ENCODE measurements around the gene C2orf74. TPM values are rescaled to one million over a fixed set of nuclear protein-coding genes. Genes with fewer than 3 reads are reported as not detected.

Gene C2orf74
- total and polyA plus RNA-seq, 9 of the 15 experiments (the other 6 are each of a cell fraction or from before 2014, with no cell fraction given): not detected

DNA sequence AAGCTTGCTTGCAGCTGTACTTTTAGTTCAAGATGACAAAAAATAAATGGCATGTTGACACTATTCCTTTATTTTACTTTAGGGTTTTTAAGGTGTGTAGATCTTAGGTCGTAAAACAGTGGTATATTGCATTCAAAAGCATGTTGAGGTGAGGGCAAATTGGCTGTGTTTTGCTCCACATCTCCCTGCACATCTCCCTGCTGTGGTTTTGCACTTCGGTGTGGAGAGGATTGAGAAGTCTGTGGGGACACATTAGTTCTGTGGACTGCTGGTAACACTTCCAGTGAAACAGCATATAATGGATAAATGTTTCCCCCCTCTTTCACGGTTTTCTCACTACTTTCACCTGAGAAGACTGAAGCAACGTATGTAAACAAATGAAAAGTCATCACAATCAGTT lies 25.1 kb downstream of the C2orf74 start:
- FAIRE-seq (no peak), ATAC-seq (no peak), DNase-seq (ENCODE audit: extremely low read depth in 1 of 4, low spot score in 3 of 4) (no peak)
- H3K4me1 ChIP-seq (replicated peaks in 1 of 2; ENCODE audit: control insufficient read depth in 2 of 2, insufficient read depth in 2 of 2, low read length in 2 of 2): no peaks in the 10 kb centered on the region
- H3K4me3 ChIP-seq: no peak overlapping the region
- H3K79me2 ChIP-seq (ENCODE audit: control insufficient read depth, insufficient read depth, low read length): 0 out of 3 replicates have a peak, but pooled peaks cover 5% of the 10 kb centered on the region
- H3K27me3 ChIP-seq (ENCODE audit: control insufficient read depth in 2 of 2, insufficient read depth in 2 of 2, low read length in 2 of 2): no peaks in the 10 kb centered on the region
- ChIA-PET POLR2A (no interaction called here), CTCF (ENCODE audit: low intra/inter-chr PET ratio) (no interaction called here)
- intact Hi-C loops (cut with micrococcal nuclease) (no loop called here), in situ Hi-C loops (cut with MboI) (no loop called here)
- no TSS peak for BruUV-seq (replicated peaks)
- H3K4me2 ChIP-seq (ENCODE audit: insufficient read depth, low read length): no peak overlapping the region
- no peak overlapping the region for H3K9ac ChIP-seq (ENCODE audit: insufficient read depth in 1 of 2, low read depth in 2 of 2, low read length in 2 of 2)
- peaks cover 3% of the 10 kb centered on the region for H3K9me3 ChIP-seq (replicated peaks; ENCODE audit: control insufficient read depth, insufficient read depth, low read depth, low read length)
- H3K36me3 ChIP-seq (ENCODE audit: control insufficient read depth, insufficient read depth, low read length): peaks cover 97% of the 10 kb centered on the region
- H3K27ac ChIP-seq (ENCODE audit: extremely low read depth, low read depth, low read length): no peak overlapping the region
- H4K20me1 ChIP-seq (replicated peaks; ENCODE audit: control insufficient read depth, insufficient read depth, low read length): no peaks in the 10 kb centered on the region
- WGBS (ENCODE audit: insufficient coverage, low coverage, missing lambda C conversion rate): 93% methylated on average over 3 of the region's 4 CpGs
- no peaks in the 10 kb centered on the region for H3K9me1 ChIP-seq (ENCODE audit: control insufficient read depth, insufficient read depth, low read length)
- TF ChIP-seq, protein P1, sequence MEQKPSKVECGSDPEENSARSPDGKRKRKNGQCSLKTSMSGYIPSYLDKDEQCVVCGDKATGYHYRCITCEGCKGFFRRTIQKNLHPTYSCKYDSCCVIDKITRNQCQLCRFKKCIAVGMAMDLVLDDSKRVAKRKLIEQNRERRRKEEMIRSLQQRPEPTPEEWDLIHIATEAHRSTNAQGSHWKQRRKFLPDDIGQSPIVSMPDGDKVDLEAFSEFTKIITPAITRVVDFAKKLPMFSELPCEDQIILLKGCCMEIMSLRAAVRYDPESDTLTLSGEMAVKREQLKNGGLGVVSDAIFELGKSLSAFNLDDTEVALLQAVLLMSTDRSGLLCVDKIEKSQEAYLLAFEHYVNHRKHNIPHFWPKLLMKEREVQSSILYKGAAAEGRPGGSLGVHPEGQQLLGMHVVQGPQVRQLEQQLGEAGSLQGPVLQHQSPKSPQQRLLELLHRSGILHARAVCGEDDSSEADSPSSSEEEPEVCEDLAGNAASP (IDR thresholded peaks at IDR 0.05): no peak
- no peak for TF ChIP-seq CREM (IDR thresholded peaks at IDR 0.05; ENCODE audit: low read depth)
- TF ChIP-seq CAMTA2 (CRISPR knock-in tag; conservative IDR thresholded peaks at IDR 0.05): no peak
- TF ChIP-seq BRF1 (IDR thresholded peaks at IDR 0.05; ENCODE audit: borderline replicate concordance, extremely low read depth, insufficient read length): no peak
- H2AFZ ChIP-seq (ENCODE audit: low read depth, low read length): no peak overlapping the region
